HFFc6 (cell line): ENCODE data around the gene FBXO5. TPM values are rescaled to one million over a fixed set of nuclear protein-coding genes. Genes with fewer than 3 reads are reported as not detected.

Experiments
- DNase-seq: peaks from one replicate; pipeline ENCODE4 v3.0.0-alpha.2; 2018
- H3K27ac Mint-ChIP-seq: 2 replicates; pipeline ENCODE4 v1.8.0; 2020; ENCODE audit warnings: mild to moderate bottlenecking, mixed read lengths
- H3K27me3 Mint-ChIP-seq: 2 replicates; pipeline ENCODE4 v1.8.0; 2021; ENCODE audit warnings: mild to moderate bottlenecking, moderate library complexity, mixed read lengths; ENCODE audit not compliant: insufficient read depth
- H3K36me3 Mint-ChIP-seq: 2 replicates; pipeline ENCODE4 v1.8.0; 2021; ENCODE audit warnings: low read depth, mixed read lengths
- H3K4me1 Mint-ChIP-seq: 2 replicates; pipeline ENCODE4 v1.8.0; 2020; ENCODE audit warnings: low read depth, mixed read lengths
- H3K4me3 Mint-ChIP-seq: 2 replicates; pipeline ENCODE4 v1.8.0; 2020; ENCODE audit warnings: mild to moderate bottlenecking, moderate library complexity, mixed read lengths
- H3K9me3 Mint-ChIP-seq: 2 replicates; pipeline ENCODE4 v1.8.0; 2020; ENCODE audit warnings: mild to moderate bottlenecking, mixed read lengths
- total RNA-seq, 6 experiments: library from RNA; stranded (reverse); fragmentation: NEBNext Ultra II Directional; extraction: Animal tissue kit (Norgen Biotek cat#: 25700); gene quantifications; 2 replicates in 1 of 6; 3 replicates in 5 of 6; pipeline ENCODE4 v1.2.3, GENCODE V29; 2021
- TF ChIP-seq, protein P1 (sequence below): fragments of 200-600 bp; sonication (generic); IDR thresholded peaks from 2 replicates; pipeline ENCODE4 v1.5.0; 2021; ENCODE audit warnings: antibody characterized with exemption, mild to moderate bottlenecking

Gene FBXO5
- total RNA-seq, 6 experiments from 2014 or later: 12.7 to 26.9 (median 23.7) TPM

DNA sequence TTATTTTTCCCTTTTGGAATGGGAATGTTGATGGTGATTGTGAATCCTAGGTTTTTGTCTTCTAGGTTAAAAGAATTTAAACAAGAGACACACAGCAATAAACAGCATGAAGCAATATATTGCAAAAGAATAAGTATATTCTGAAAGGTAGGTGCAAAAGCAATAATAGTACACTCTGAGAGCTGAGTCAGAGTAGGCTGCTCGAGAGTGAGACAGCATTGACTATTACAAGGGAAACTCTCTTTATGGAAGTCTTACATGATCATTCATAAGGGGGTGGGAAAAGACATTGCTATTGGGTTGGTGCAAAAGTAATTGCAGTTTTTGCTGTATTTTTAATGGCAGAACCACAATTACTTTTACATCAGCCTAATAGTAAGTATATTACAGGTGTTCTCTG lies 25.0 kb downstream of the FBXO5 start:
- Mint-ChIP-seq H3K9me3 (no peaks in the 10 kb centered on the region), H3K4me3 (no peak overlapping the region), H3K27me3 (peaks cover 2% of the 10 kb centered on the region; the same call in 1 of the 2 replicates), H3K36me3 (no peaks in the 10 kb centered on the region), H3K27ac (no peak overlapping the region), H3K4me1 (peaks cover 30% of the 10 kb centered on the region)
- TF ChIP-seq, protein P1, sequence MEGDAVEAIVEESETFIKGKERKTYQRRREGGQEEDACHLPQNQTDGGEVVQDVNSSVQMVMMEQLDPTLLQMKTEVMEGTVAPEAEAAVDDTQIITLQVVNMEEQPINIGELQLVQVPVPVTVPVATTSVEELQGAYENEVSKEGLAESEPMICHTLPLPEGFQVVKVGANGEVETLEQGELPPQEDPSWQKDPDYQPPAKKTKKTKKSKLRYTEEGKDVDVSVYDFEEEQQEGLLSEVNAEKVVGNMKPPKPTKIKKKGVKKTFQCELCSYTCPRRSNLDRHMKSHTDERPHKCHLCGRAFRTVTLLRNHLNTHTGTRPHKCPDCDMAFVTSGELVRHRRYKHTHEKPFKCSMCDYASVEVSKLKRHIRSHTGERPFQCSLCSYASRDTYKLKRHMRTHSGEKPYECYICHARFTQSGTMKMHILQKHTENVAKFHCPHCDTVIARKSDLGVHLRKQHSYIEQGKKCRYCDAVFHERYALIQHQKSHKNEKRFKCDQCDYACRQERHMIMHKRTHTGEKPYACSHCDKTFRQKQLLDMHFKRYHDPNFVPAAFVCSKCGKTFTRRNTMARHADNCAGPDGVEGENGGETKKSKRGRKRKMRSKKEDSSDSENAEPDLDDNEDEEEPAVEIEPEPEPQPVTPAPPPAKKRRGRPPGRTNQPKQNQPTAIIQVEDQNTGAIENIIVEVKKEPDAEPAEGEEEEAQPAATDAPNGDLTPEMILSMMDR: no peak
- no peak for DNase-seq

DNA sequence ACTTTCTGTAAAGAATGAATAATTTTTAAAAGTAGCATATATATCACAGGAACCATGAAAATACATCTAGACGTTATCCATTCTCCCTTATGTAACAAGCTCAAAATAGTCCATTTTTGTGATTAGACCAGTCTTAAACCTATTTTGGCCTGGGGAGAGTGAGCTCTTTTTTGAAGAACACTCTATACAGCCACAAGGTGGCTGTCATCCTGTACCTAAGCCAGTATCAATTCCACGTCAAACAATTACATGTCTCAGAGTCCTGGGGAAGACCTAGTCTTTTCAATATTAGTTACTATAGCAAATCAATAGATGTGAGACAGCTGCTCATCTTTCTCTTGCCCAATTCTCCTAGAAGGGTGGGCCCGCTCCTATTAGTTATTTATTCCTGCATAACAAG lies 28.4 kb downstream of the FBXO5 start:
- Mint-ChIP-seq H3K27ac (no peak overlapping the region), H3K27me3 (no peaks in the 10 kb centered on the region; the same call in 1 of the 2 replicates), H3K4me1 (peaks cover 45% of the 10 kb centered on the region), H3K4me3 (no peak overlapping the region), H3K36me3 (no peaks in the 10 kb centered on the region), H3K9me3 (no peaks in the 10 kb centered on the region)
- TF ChIP-seq, protein P1: peak; percentile 31
- DNase-seq: no peak

DNA sequence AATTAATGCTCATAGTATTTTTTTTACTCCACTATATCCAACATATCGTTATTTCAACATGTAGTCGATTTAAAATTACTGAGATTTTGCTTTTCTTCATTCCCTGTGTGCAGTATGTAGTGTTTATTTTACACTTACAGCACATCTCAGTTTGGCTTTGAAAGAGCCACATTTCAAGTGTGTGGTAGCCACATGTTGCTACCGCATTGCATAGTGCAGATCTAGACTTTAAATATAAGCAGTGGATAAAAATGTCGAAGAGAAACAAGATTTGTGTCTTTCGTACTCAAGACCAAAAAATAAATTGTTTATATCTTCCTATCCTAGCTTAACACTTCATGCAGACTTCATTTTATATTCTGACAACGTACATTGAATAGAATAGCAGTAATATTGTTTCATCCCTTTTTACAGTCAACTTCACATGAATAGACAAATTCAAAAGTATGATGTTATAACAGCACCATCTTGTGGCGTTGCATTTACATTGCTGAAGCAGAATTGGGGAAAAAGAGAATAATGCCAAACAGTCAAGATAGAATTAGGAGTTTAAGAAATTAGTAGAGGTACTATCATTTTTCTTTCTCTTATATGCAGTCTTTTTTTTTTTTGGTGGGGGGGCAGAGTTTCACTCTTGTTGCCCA lies 29.9 kb downstream of the FBXO5 start:
- Mint-ChIP-seq H3K27me3 (peaks cover 4% of the 10 kb centered on the region; the same call in 1 of the 2 replicates), H3K4me3 (peak overlapping the region; percentile 50), H3K9me3 (no peaks in the 10 kb centered on the region), H3K4me1 (peaks cover 54% of the 10 kb centered on the region), H3K27ac (no peak overlapping the region), H3K36me3 (no peaks in the 10 kb centered on the region)
- peak; percentile 61 for DNase-seq
- TF ChIP-seq, protein P1: peak; percentile 86

DNA sequence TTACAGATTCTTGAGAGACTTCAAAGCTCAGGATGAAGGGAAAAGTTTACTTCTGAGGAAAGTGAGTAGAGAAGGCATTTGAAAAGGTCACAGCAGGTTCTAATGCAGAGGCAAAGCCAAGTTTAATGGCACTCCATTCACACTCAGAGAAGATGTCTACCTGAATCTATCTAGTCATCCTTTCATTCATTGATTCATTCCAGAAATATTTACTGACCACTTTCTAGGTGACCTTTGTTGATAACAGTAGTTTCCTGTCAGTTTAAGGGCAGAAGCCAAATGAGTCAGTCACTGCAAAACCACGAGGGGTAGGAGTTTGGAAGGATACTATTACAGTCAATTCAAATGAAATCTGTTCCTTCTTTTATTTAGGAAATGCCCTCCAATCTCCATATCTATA lies 30.8 kb downstream of the FBXO5 start:
- Mint-ChIP-seq H3K9me3 (no peaks in the 10 kb centered on the region), H3K27ac (no peak overlapping the region), H3K36me3 (no peaks in the 10 kb centered on the region), H3K4me1 (peaks cover 56% of the 10 kb centered on the region), H3K27me3 (peaks cover 4% of the 10 kb centered on the region; the same call in 1 of the 2 replicates), H3K4me3 (peak overlapping the region; percentile 32)
- TF ChIP-seq, protein P1: no peak
- DNase-seq: peak; percentile 49

DNA sequence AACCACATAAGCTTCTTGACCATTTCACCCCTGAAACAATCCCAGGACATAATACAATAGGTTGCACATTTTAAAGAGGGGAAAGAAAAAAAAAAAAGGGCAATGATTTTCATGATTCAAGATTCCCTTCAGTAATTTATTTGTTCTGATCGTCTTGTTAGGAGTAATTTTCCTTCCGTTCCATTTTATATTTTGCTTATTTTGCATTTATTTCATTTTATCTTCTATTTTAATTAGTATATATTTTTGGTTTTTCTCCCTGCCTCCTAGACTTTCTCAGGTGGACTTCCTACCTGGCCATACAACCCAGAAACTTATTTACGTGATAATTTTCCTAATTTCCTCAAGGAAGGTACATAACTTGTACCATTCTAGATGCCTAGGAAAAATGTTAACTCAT lies 32.6 kb downstream of the FBXO5 start:
- TF ChIP-seq, protein P1: no peak
- Mint-ChIP-seq H3K4me1 (peaks cover 57% of the 10 kb centered on the region), H3K9me3 (no peaks in the 10 kb centered on the region), H3K36me3 (no peaks in the 10 kb centered on the region), H3K27me3 (peaks cover 4% of the 10 kb centered on the region; the same call in 1 of the 2 replicates), H3K4me3 (no peak overlapping the region), H3K27ac (no peak overlapping the region)
- no peak for DNase-seq
